Caco-2 (cell line): Measurements from ENCODE around the gene PTPRF. TPM values are rescaled to one million over a fixed set of nuclear protein-coding genes. Genes with fewer than 3 reads are reported as not detected.
"Not testable (repeated sequence)": the region's sequence is repeated elsewhere in the genome, so short reads cannot be mapped to it uniquely, and the experiment has no call there.

Source experiments
- BruUV-seq: library from RNA; stranded (reverse); fragments of 400-500 nt; replicated peaks from 2 replicates; lab custom pipeline; 2021; lab: Mats Ljungman, UMichigan
- CTCF ChIA-PET: fragments of 300-600 bp; sonication (Branson Sonifier 250); formaldehyde crosslinking; loops from one replicate; lab custom pipeline; 2022; ENCODE audit warnings: antibody characterized with exemption; lab: Charles Lee
- POLR2A ChIA-PET: fragments of 300-600 bp; sonication (Branson Sonifier 250); formaldehyde crosslinking; loops from one replicate; lab custom pipeline; 2022; ENCODE audit warnings: antibody characterized with exemption; lab: Charles Lee
- DNase-seq, 2 experiments: peaks; one replicate each; pipeline versions ENCODE4 v3.0.0 to v3.0.0-alpha.2; 2020 to 2022
- H3K27me3 ChIP-seq: replicated peaks from 2 replicates; pipeline ENCODE4 v1.6.0; 2011; ENCODE audit warnings: low read length; ENCODE audit not compliant: control insufficient read depth, insufficient read depth
- H3K36me3 ChIP-seq: 2 replicates; pipeline ENCODE4 v1.5.1; 2011; ENCODE audit warnings: low read length; ENCODE audit not compliant: control insufficient read depth, insufficient read depth
- H3K4me1 ChIP-seq: fragments of 250-450 bp; sonication (Bioruptor Pico); 2 replicates; pipeline ENCODE4 v1.5.1; 2020; ENCODE audit warnings: mild to moderate bottlenecking
- H3K4me3 ChIP-seq: 2 replicates; pipeline ENCODE4 v1.5.1; 2011; ENCODE audit warnings: low read depth, mild to moderate bottlenecking, control low read depth, low read length
- H3K9me3 ChIP-seq: fragments of 250-450 bp; sonication (Bioruptor Pico); 2 replicates; pipeline ENCODE4 v1.5.1; 2020; ENCODE audit warnings: mild to moderate bottlenecking, moderate library complexity
- H3K27ac Mint-ChIP-seq: one replicate; pipeline ENCODE4 v1.8.0; 2022; ENCODE audit warnings: mixed read lengths; ENCODE audit not compliant: unreplicated experiment
- H3K27me3 Mint-ChIP-seq: one replicate; pipeline ENCODE4 v1.8.0; 2022; ENCODE audit warnings: mixed read lengths; ENCODE audit not compliant: insufficient read depth, unreplicated experiment
- H3K36me3 Mint-ChIP-seq: one replicate; pipeline ENCODE4 v1.8.0; 2022; ENCODE audit warnings: mild to moderate bottlenecking, mixed read lengths; ENCODE audit not compliant: insufficient read depth, unreplicated experiment
- H3K4me1 Mint-ChIP-seq: one replicate; pipeline ENCODE4 v1.8.0; 2022; ENCODE audit warnings: low read depth, mixed read lengths; ENCODE audit not compliant: unreplicated experiment
- H3K4me3 Mint-ChIP-seq: one replicate; pipeline ENCODE4 v1.8.0; 2022; ENCODE audit warnings: mild to moderate bottlenecking, moderate library complexity, mixed read lengths; ENCODE audit not compliant: unreplicated experiment
- H3K9me3 Mint-ChIP-seq: one replicate; pipeline ENCODE4 v1.8.0; 2022; ENCODE audit warnings: mixed read lengths; ENCODE audit not compliant: unreplicated experiment
- CTCF ChIP-seq, 2 experiments: fragments of 200-600 bp in 1 of 2; IDR thresholded peaks; 1 replicate in 1 of 2; 2 replicates in 1 of 2; pipeline versions ENCODE4 v1.5.1 to v1.8.0; 2011 to 2022; ENCODE audit warnings: antibody characterized with exemption in 1 of 2, control low read depth in 1 of 2, inconsistent platforms in 1 of 2, low read depth in 1 of 2, low read length in 1 of 2, mild to moderate bottlenecking in 1 of 2, moderate library complexity in 1 of 2; ENCODE audit not compliant: insufficient read depth in 1 of 2, severe bottlenecking in 1 of 2, unreplicated experiment in 1 of 2
- intact Hi-C: fragments of 100-400 bp; cut with micrococcal nuclease; formaldehyde crosslinking; loops from one replicate; pipeline ENCODE4 v1.10.0; 2022; ENCODE audit not compliant: unreplicated experiment
- total RNA-seq: library from RNA; stranded (reverse); gene quantifications from 2 replicates; pipeline ENCODE4 v1.2.3, GENCODE V29; 2022

The PTPRF gene
- total RNA-seq, 1 experiment from 2014 or later: 158 TPM

- Histone ChIP-seq H3K4me3 (no peak overlapping the region), H3K4me1 (no peaks in the 10 kb centered on the region), H3K36me3 (no peaks in the 10 kb centered on the region), H3K9me3 (no peaks in the 10 kb centered on the region), H3K27me3 (no peaks in the 10 kb centered on the region)
- no TSS peak for BruUV-seq
- Mint-ChIP-seq H3K27ac (no peak overlapping the region), H3K9me3 (no peaks in the 10 kb centered on the region), H3K4me1 (no peaks in the 10 kb centered on the region), H3K27me3 (no peaks in the 10 kb centered on the region), H3K36me3 (peaks cover 4% of the 10 kb centered on the region), H3K4me3 (no peak overlapping the region)
- DNase-seq: peak in 1 of 2 experiments; percentile 22
- intact Hi-C loops: no loop called here
- TF ChIP-seq CTCF (IDR thresholded peaks at IDR 0.05; ENCODE audit: insufficient read depth in 1 of 2, low read depth in 1 of 2, low read length in 1 of 2, severe bottlenecking in 1 of 2, unreplicated experiment in 1 of 2): no peak
- POLR2A ChIA-PET: interaction anchor here (1.2 kb wide), 1 partner anchor 10 kb away, joined by 9 read pairs; the partner anchor contains the start of gene KDM4A
- CTCF ChIA-PET: interaction anchor here (0.5 to 1.1 kb wide), 3 partner anchors 9 to 116 kb away, joined by 3 read pairs; no protein-coding TSS in a partner anchor
These were observed 109.5 kb downstream of the PTPRF start for GRCh38 chr1:43639976-43640794.

- Histone ChIP-seq H3K4me3 (no peak overlapping the region), H3K27me3 (no peaks in the 10 kb centered on the region), H3K4me1 (no peaks in the 10 kb centered on the region), H3K36me3 (no peaks in the 10 kb centered on the region), H3K9me3 (no peaks in the 10 kb centered on the region)
- ChIA-PET CTCF (no interaction called here), POLR2A (interaction anchor here (0.6 kb wide), 1 partner anchor 484 kb away, joined by 3 read pairs; no protein-coding TSS in a partner anchor)
- Mint-ChIP-seq H3K27me3 (no peaks in the 10 kb centered on the region), H3K4me1 (no peaks in the 10 kb centered on the region), H3K4me3 (no peak overlapping the region), H3K9me3 (no peaks in the 10 kb centered on the region), H3K36me3 (peaks cover 4% of the 10 kb centered on the region), H3K27ac (no peak overlapping the region)
- no peak for DNase-seq
- intact Hi-C loops: no loop called here
- TF ChIP-seq CTCF (IDR thresholded peaks at IDR 0.05; ENCODE audit: insufficient read depth in 1 of 2, low read depth in 1 of 2, low read length in 1 of 2, severe bottlenecking in 1 of 2, unreplicated experiment in 1 of 2): no peak
- no TSS peak for BruUV-seq
These were observed 113.9 kb downstream of the PTPRF start for GRCh38 chr1:43644558-43644957.

GRCh38 chr1:43645461-43645860 lies 114.8 kb downstream of the PTPRF start:
- no peak for DNase-seq
- intact Hi-C loops: no loop called here
- Mint-ChIP-seq H3K4me3 (no peak overlapping the region), H3K4me1 (no peaks in the 10 kb centered on the region), H3K9me3 (no peaks in the 10 kb centered on the region), H3K27me3 (no peaks in the 10 kb centered on the region), H3K36me3 (peaks cover 11% of the 10 kb centered on the region), H3K27ac (no peak overlapping the region)
- ChIA-PET POLR2A (no interaction called here), CTCF (no interaction called here)
- Histone ChIP-seq H3K36me3 (no peaks in the 10 kb centered on the region), H3K4me3 (no peak overlapping the region), H3K27me3 (no peaks in the 10 kb centered on the region), H3K9me3 (no peaks in the 10 kb centered on the region), H3K4me1 (no peaks in the 10 kb centered on the region)
- TF ChIP-seq CTCF (IDR thresholded peaks at IDR 0.05; ENCODE audit: insufficient read depth in 1 of 2, low read depth in 1 of 2, low read length in 1 of 2, severe bottlenecking in 1 of 2, unreplicated experiment in 1 of 2): no peak
- BruUV-seq: no TSS peak

- H3K36me3 ChIP-seq, H3K27me3 Mint-ChIP-seq, H3K27me3 ChIP-seq, BruUV-seq, POLR2A ChIA-PET, H3K4me3 Mint-ChIP-seq, H3K9me3 ChIP-seq, H3K27ac Mint-ChIP-seq, H3K4me1 ChIP-seq, intact Hi-C loops, H3K4me3 ChIP-seq, DNase-seq, H3K4me1 Mint-ChIP-seq, H3K9me3 Mint-ChIP-seq, CTCF ChIA-PET: not testable (repeated sequence)
- H3K36me3 Mint-ChIP-seq: peaks cover 15% of the 10 kb centered on the region
These were observed 116.6 kb downstream of the PTPRF start for GRCh38 chr1:43647331-43647730.
